ENCODE measurements around the gene FANCC.

Gene FANCC

DNA sequence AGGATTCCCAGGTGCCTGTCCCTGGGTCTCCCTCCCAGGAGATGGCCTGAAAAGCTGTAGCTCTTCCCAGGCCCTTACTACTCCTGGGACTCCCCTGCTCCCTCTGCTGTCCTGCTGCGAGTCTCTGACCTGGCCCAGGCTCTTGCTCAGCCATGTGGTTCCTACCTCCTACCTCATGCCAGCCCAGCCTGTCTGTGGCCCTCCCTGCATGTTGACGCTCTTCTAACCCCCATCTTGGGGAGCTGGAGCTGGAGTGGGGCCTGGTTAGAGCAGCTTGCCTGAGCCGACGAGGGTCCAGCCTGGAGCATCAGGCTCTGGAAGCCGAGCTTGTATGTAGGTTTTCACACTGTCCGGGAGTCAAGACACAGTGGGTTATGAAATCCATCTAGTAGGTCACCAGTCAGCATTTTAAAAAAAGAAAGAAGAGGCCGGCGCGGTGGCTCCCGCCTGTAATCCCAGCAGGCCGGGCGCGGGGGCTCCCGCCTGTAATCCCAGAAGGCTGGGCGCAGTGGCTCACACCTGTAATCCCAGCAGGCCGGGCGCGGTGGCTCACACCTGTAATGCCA lies 244.4 kb downstream of the FANCC start:
- no peak for DNase-seq (ENCODE audit: low read depth, low spot score)
- H3K4me3 ChIP-seq (ENCODE audit: low read depth, low read length) = no peak overlapping the region
- in situ Hi-C loops (cut with HindIII; ENCODE audit: low sequenced_read_pairs) = no loop called here
- TF ChIP-seq, protein P1, sequence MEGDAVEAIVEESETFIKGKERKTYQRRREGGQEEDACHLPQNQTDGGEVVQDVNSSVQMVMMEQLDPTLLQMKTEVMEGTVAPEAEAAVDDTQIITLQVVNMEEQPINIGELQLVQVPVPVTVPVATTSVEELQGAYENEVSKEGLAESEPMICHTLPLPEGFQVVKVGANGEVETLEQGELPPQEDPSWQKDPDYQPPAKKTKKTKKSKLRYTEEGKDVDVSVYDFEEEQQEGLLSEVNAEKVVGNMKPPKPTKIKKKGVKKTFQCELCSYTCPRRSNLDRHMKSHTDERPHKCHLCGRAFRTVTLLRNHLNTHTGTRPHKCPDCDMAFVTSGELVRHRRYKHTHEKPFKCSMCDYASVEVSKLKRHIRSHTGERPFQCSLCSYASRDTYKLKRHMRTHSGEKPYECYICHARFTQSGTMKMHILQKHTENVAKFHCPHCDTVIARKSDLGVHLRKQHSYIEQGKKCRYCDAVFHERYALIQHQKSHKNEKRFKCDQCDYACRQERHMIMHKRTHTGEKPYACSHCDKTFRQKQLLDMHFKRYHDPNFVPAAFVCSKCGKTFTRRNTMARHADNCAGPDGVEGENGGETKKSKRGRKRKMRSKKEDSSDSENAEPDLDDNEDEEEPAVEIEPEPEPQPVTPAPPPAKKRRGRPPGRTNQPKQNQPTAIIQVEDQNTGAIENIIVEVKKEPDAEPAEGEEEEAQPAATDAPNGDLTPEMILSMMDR (IDR thresholded peaks at IDR 0.05; ENCODE audit: low read depth, low read length) = peak; percentile 48

DNA sequence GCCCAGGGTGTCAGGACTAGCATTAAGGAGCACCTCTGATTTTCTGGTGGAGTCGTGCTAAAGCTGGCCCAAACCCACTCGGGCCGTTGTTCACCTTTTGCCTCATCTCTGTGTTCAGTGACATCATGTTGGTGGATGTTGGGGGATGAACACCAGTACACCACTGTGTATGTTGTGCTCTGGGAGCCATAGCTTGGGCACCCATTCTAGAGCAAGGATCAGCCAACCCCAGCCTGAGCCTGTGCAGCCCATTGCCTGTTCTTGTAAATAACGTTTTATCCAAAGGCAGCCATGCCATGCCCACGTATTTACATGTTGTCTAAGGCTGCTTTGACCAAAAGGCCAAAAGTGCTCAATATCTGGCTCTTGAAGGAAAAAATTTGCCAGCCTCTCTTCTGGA lies 245.6 kb downstream of the FANCC start:
- TF ChIP-seq, protein P1 (IDR thresholded peaks at IDR 0.05; ENCODE audit: low read depth, low read length) = no peak
- in situ Hi-C loops (cut with HindIII; ENCODE audit: low sequenced_read_pairs) = no loop called here
- DNase-seq (ENCODE audit: low read depth, low spot score) = no peak
- no peak overlapping the region for H3K4me3 ChIP-seq (ENCODE audit: low read depth, low read length)

DNA sequence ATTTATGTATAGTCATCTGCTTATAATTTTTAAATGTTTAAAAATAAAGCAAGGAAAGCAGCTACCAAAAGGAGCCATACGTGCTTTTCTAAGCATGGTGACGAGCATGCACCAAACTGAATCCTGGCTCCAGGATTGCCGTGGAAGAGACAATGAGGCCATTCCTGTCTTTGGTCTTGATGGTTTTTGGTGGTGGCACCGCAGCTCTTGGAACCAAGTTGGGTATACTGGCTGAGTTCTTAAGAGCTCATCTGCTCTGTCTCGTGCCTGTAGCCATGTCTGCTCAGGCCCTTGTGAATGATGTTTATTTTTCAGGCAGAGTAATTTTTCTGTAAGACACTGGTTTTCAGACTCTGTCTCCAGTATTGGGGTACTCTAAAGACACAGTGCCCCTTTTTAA lies 246.1 kb downstream of the FANCC start:
- no peak overlapping the region for H3K4me3 ChIP-seq (ENCODE audit: low read depth, low read length)
- no peak for DNase-seq (ENCODE audit: low read depth, low spot score)
- in situ Hi-C loops (cut with HindIII; ENCODE audit: low sequenced_read_pairs) = no loop called here
- TF ChIP-seq, protein P1 (IDR thresholded peaks at IDR 0.05; ENCODE audit: low read depth, low read length) = no peak

DNA sequence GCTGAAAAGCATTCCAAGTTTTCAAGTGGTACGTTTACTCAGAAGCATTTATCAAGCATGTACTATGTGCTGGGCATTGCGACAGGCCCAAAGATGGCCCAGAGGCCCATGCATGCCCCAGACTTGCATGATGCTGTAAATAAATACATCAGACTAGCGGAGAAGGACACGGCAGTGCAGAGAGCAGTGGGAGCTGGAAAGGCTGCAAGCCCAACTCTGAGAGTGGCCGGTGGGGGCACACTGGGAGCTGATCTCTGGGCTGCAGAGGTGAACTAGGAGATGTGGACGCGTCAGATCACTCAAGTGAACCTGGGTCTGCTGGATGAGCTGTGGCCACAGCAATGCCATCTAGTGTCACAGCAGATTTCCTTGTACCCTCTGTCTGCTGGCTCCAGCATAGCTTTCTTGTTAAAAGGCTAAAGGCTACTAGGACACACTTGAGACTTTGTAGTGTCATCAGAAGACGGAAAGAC lies 246.9 kb downstream of the FANCC start:
- in situ Hi-C loops (cut with HindIII; ENCODE audit: low sequenced_read_pairs) = no loop called here
- no peak for DNase-seq (ENCODE audit: low read depth, low spot score)
- H3K4me3 ChIP-seq (ENCODE audit: low read depth, low read length) = no peak overlapping the region
- TF ChIP-seq, protein P1 (IDR thresholded peaks at IDR 0.05; ENCODE audit: low read depth, low read length) = no peak

DNA sequence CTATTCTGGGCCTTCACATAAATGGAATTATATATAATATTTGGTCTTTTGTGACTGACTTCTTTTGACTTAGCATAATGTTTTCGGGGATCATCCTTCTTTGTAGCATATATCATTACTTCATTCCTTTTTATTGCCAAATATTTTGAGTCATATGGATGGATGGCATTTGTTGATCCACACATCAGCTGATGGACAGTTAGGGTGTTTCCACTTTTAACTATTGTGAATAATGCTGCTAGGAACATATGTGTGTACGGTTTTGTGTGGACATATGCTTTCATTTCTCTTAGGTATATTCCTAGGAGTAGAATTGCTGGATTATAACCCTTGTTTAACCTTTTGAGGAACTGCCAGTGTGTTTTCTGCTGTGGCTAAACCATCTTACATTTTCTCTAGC lies 249.6 kb downstream of the FANCC start:
- in situ Hi-C loops (cut with HindIII; ENCODE audit: low sequenced_read_pairs) = no loop called here
- TF ChIP-seq, protein P1 (IDR thresholded peaks at IDR 0.05; ENCODE audit: low read depth, low read length) = no peak
- H3K4me3 ChIP-seq (ENCODE audit: low read depth, low read length) = no peak overlapping the region
- DNase-seq (ENCODE audit: low read depth, low spot score) = no peak

DNA sequence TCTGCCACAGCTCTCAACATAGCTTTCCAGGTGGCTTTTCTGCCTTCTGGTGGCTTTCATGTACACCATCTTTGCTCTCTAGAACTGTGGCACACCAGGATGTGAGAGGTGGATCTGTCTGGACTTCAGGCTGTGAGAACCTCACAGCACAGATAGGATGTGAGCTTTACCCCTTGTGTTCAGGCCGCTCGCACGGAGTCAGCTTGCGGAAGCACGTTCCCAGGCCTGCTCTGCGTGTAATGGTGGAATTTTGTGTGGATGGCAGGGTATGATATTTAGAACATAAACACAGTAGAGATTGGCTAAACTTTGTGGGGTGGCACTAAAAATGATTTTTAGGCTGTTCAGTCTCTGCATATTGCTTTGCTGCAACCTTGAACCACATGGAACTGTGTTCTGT lies 250.5 kb downstream of the FANCC start:
- in situ Hi-C loops (cut with HindIII; ENCODE audit: low sequenced_read_pairs) = no loop called here
- no peak for DNase-seq (ENCODE audit: low read depth, low spot score)
- H3K4me3 ChIP-seq (ENCODE audit: low read depth, low read length) = no peak overlapping the region
- TF ChIP-seq, protein P1 (IDR thresholded peaks at IDR 0.05; ENCODE audit: low read depth, low read length) = no peak

Data from astrocyte of the spinal cord (primary cell).